Panc1 (cell line): ENCODE results near the gene ST6GAL2. TPM values are rescaled to one million over a fixed set of nuclear protein-coding genes. Genes with fewer than 3 reads are reported as not detected.

Experiments
- ATAC-seq: fragments of 200-7000 bp; cut with Tn5 transposase; 2 replicates; pipeline ENCODE4 v1.9.1; 2020; ENCODE audit warnings: mild to moderate bottlenecking, moderate library complexity
- BruUV-seq: library from RNA; stranded (reverse); fragments of 400-500 nt; replicated peaks from 2 replicates; lab custom pipeline; 2021; lab: Mats Ljungman, UMichigan
- CTCF ChIA-PET: fragments of 300-600 bp; sonication (Branson Sonifier 250); formaldehyde crosslinking; loops from one replicate; lab custom pipeline; 2022; ENCODE audit warnings: antibody characterized with exemption; lab: Charles Lee
- POLR2A ChIA-PET: fragments of 300-600 bp; sonication (Branson Sonifier 250); formaldehyde crosslinking; loops from one replicate; lab custom pipeline; 2022; ENCODE audit warnings: antibody characterized with exemption; lab: Charles Lee
- DNase-seq: peaks from one replicate; pipeline ENCODE4 v3.0.0-alpha.2; 2010; ENCODE audit warnings: low read depth, low spot score
- H3K27ac ChIP-seq: 2 replicates; pipeline ENCODE4 v1.5.1; 2011; ENCODE audit warnings: mild to moderate bottlenecking, low read length, inconsistent platforms
- H3K27me3 ChIP-seq: fragments of 200-500 bp; sonication (Bioruptor generic); 2 replicates; pipeline ENCODE4 v1.6.0; 2014; ENCODE audit warnings: low read length, inconsistent platforms; ENCODE audit not compliant: control insufficient read depth, insufficient read depth
- H3K36me3 ChIP-seq: fragments of 200-500 bp; sonication (Bioruptor generic); 2 replicates; pipeline ENCODE4 v1.5.1; 2014; ENCODE audit warnings: inconsistent platforms, mild to moderate bottlenecking, low read length, moderate library complexity; ENCODE audit not compliant: control insufficient read depth, insufficient read depth
- H3K4me1 ChIP-seq: 2 replicates; pipeline ENCODE4 v1.5.1; 2011; ENCODE audit warnings: inconsistent platforms, mild to moderate bottlenecking, low read length, moderate library complexity; ENCODE audit not compliant: control insufficient read depth, insufficient read depth
- H3K4me3 ChIP-seq, 2 experiments: 2 replicates each; pipeline ENCODE4 v1.5.1; 2011 to 2012; ENCODE audit warnings: low read depth in 2 of 2, low read length in 2 of 2, mild to moderate bottlenecking in 2 of 2, inconsistent platforms in 1 of 2, moderate library complexity in 1 of 2
- H3K9me3 ChIP-seq: fragments of 200-500 bp; sonication (Bioruptor generic); 2 replicates; pipeline ENCODE4 v1.5.1; 2014; ENCODE audit warnings: low read depth, mild to moderate bottlenecking, inconsistent platforms, low read length, moderate library complexity; ENCODE audit not compliant: control insufficient read depth, insufficient read depth
- POLR2AphosphoS5 ChIP-seq: IDR thresholded peaks from 2 replicates; pipeline ENCODE4 v1.6.1; 2012; ENCODE audit warnings: mild to moderate bottlenecking, low read depth, low read length, moderate library complexity
- SIN3A ChIP-seq: IDR thresholded peaks from 2 replicates; pipeline ENCODE4 v1.6.1; 2012; ENCODE audit warnings: low read depth, mild to moderate bottlenecking, low read length, moderate library complexity, borderline replicate concordance; ENCODE audit not compliant: insufficient read depth
- TCF7L2 ChIP-seq: IDR thresholded peaks from 2 replicates; pipeline ENCODE4 v1.6.1; 2011; ENCODE audit warnings: mild to moderate bottlenecking, low read depth, low read length, inconsistent platforms
- in situ Hi-C: cut with HindIII; loops from 2 replicates; pipeline ENCODE4 v1.10.0; 2016; ENCODE audit warnings: low sequenced_read_pairs, low pct_unique_long_range_greater_than_20kb
- intact Hi-C: fragments of 100-400 bp; cut with micrococcal nuclease; formaldehyde crosslinking; loops from one replicate; pipeline ENCODE4 v1.10.0; 2022; ENCODE audit not compliant: unreplicated experiment
- total RNA-seq: library from RNA; stranded (reverse); gene quantifications from one replicate; pipeline ENCODE4 v1.2.1, GENCODE V29; 2021; ENCODE audit not compliant: unreplicated experiment
- TF ChIP-seq, protein P1 (sequence below), 2 experiments: IDR thresholded peaks; 2 replicates each; pipeline ENCODE4 v1.6.1; 2011 to 2012; ENCODE audit warnings: low read depth in 2 of 2, control low read depth in 1 of 2, low read length in 1 of 2, mild to moderate bottlenecking in 1 of 2, moderate library complexity in 1 of 2; ENCODE audit not compliant: insufficient read depth in 1 of 2
- TF ChIP-seq, protein P2 (sequence below): fragments of 450-650 bp; IDR thresholded peaks from 2 replicates; pipeline ENCODE4 v1.5.1; 2017; ENCODE audit warnings: mild to moderate bottlenecking

ST6GAL2 gene
- total RNA-seq, 1 experiment from 2014 or later, result not detected

- no peak overlapping the region for H3K27ac ChIP-seq
- H3K36me3 ChIP-seq, result no peaks in the 10 kb centered on the region
- ChIA-PET CTCF (no interaction called here), POLR2A (no interaction called here)
- DNase-seq (no peak), ATAC-seq (no peak)
- no TSS peak for BruUV-seq
- TF ChIP-seq SIN3A, result no peak
- TF ChIP-seq, protein P1, sequence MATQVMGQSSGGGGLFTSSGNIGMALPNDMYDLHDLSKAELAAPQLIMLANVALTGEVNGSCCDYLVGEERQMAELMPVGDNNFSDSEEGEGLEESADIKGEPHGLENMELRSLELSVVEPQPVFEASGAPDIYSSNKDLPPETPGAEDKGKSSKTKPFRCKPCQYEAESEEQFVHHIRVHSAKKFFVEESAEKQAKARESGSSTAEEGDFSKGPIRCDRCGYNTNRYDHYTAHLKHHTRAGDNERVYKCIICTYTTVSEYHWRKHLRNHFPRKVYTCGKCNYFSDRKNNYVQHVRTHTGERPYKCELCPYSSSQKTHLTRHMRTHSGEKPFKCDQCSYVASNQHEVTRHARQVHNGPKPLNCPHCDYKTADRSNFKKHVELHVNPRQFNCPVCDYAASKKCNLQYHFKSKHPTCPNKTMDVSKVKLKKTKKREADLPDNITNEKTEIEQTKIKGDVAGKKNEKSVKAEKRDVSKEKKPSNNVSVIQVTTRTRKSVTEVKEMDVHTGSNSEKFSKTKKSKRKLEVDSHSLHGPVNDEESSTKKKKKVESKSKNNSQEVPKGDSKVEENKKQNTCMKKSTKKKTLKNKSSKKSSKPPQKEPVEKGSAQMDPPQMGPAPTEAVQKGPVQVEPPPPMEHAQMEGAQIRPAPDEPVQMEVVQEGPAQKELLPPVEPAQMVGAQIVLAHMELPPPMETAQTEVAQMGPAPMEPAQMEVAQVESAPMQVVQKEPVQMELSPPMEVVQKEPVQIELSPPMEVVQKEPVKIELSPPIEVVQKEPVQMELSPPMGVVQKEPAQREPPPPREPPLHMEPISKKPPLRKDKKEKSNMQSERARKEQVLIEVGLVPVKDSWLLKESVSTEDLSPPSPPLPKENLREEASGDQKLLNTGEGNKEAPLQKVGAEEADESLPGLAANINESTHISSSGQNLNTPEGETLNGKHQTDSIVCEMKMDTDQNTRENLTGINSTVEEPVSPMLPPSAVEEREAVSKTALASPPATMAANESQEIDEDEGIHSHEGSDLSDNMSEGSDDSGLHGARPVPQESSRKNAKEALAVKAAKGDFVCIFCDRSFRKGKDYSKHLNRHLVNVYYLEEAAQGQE (IDR thresholded peaks at IDR 0.05; ENCODE audit: insufficient read depth in 1 of 2, low read depth in 2 of 2, low read length in 1 of 2), result no peak
- no peak for TF ChIP-seq POLR2AphosphoS5
- no peak for TF ChIP-seq TCF7L2
- TF ChIP-seq, protein P2, sequence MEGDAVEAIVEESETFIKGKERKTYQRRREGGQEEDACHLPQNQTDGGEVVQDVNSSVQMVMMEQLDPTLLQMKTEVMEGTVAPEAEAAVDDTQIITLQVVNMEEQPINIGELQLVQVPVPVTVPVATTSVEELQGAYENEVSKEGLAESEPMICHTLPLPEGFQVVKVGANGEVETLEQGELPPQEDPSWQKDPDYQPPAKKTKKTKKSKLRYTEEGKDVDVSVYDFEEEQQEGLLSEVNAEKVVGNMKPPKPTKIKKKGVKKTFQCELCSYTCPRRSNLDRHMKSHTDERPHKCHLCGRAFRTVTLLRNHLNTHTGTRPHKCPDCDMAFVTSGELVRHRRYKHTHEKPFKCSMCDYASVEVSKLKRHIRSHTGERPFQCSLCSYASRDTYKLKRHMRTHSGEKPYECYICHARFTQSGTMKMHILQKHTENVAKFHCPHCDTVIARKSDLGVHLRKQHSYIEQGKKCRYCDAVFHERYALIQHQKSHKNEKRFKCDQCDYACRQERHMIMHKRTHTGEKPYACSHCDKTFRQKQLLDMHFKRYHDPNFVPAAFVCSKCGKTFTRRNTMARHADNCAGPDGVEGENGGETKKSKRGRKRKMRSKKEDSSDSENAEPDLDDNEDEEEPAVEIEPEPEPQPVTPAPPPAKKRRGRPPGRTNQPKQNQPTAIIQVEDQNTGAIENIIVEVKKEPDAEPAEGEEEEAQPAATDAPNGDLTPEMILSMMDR, result no peak
- no peak overlapping the region for H3K4me3 ChIP-seq
- H3K9me3 ChIP-seq, result no peaks in the 10 kb centered on the region
- in situ Hi-C loops (no loop called here), intact Hi-C loops (no loop called here)
- H3K4me1 ChIP-seq, result no peaks in the 10 kb centered on the region
- H3K27me3 ChIP-seq, result no peaks in the 10 kb centered on the region; the same call in 1 of the 2 replicates
Measured at GRCh38 chr2:106841886-106842645, 43.9 kb downstream of the ST6GAL2 start.

- POLR2A ChIA-PET, result no interaction called here
- DNase-seq, result no peak
- no peaks in the 10 kb centered on the region for H3K4me1 ChIP-seq
- no peak overlapping the region for H3K4me3 ChIP-seq
- no peaks in the 10 kb centered on the region for H3K9me3 ChIP-seq
- no peak for ATAC-seq
- BruUV-seq, result no TSS peak
- intact Hi-C loops, result no loop called here
- CTCF ChIA-PET, result no interaction called here
- no peak for TF ChIP-seq TCF7L2
- TF ChIP-seq, protein P2, result no peak
- TF ChIP-seq POLR2AphosphoS5, result no peak
- TF ChIP-seq, protein P1 (IDR thresholded peaks at IDR 0.05; ENCODE audit: insufficient read depth in 1 of 2, low read depth in 2 of 2, low read length in 1 of 2), result no peak
- TF ChIP-seq SIN3A, result no peak
- in situ Hi-C loops, result no loop called here
- no peak overlapping the region for H3K27ac ChIP-seq
- H3K36me3 ChIP-seq, result no peaks in the 10 kb centered on the region
- no peaks in the 10 kb centered on the region; the same call in 1 of the 2 replicates for H3K27me3 ChIP-seq
Measured at GRCh38 chr2:106840818-106841217, 45.1 kb downstream of the ST6GAL2 start.
